ENCODE measurements around the gene ST13. TPM values are rescaled to one million over a fixed set of nuclear protein-coding genes. Genes with fewer than 3 reads are reported as not detected.
"Not testable (repeated sequence)": the region's sequence is repeated elsewhere in the genome, so short reads cannot be mapped to it uniquely, and the experiment has no call there.

Gene ST13
- total RNA-seq, 1 donor from 2014 or later: 289 TPM

- no peak overlapping the region for H3K27ac Mint-ChIP-seq (ENCODE audit: unreplicated experiment)
- no peak overlapping the region for H3K4me3 Mint-ChIP-seq (ENCODE audit: unreplicated experiment)
- no peaks in the 10 kb centered on the region for H3K27me3 Mint-ChIP-seq (ENCODE audit: unreplicated experiment)
Measured at GRCh38 chr22:40874016-40874415, 17.6 kb upstream of the ST13 start.

GRCh38 chr22:40868379-40868778 is 11.9 kb upstream of the ST13 start:
- H3K27me3 Mint-ChIP-seq (ENCODE audit: unreplicated experiment); H3K27ac Mint-ChIP-seq (ENCODE audit: unreplicated experiment); H3K4me1 Mint-ChIP-seq (ENCODE audit: unreplicated experiment); DNase-seq (ENCODE audit: extremely low spot score, unreplicated experiment); H3K4me3 Mint-ChIP-seq (ENCODE audit: unreplicated experiment); H3K9me3 Mint-ChIP-seq (ENCODE audit: unreplicated experiment): not testable (repeated sequence)
- H3K36me3 Mint-ChIP-seq (ENCODE audit: unreplicated experiment): peaks cover 11% of the 10 kb centered on the region

More at GRCh38 chr22:40874016-40874415, 17.6 kb upstream of the ST13 start:
- Mint-ChIP-seq H3K4me1 (ENCODE audit: unreplicated experiment) (no peaks in the 10 kb centered on the region), H3K36me3 (ENCODE audit: unreplicated experiment) (peaks cover 22% of the 10 kb centered on the region), H3K9me3 (ENCODE audit: unreplicated experiment) (no peaks in the 10 kb centered on the region)
- no peak for DNase-seq (ENCODE audit: extremely low spot score, unreplicated experiment)
- TF ChIP-seq CTCF (IDR thresholded peaks at IDR 0.05): no peak

GRCh38 chr22:40867109-40867508 is 10.7 kb upstream of the ST13 start:
- Mint-ChIP-seq H3K27me3 (ENCODE audit: unreplicated experiment) (no peaks in the 10 kb centered on the region), H3K4me3 (ENCODE audit: unreplicated experiment) (no peak overlapping the region), H3K4me1 (ENCODE audit: unreplicated experiment) (no peaks in the 10 kb centered on the region), H3K9me3 (ENCODE audit: unreplicated experiment) (no peaks in the 10 kb centered on the region), H3K36me3 (ENCODE audit: unreplicated experiment) (peaks cover 15% of the 10 kb centered on the region), H3K27ac (ENCODE audit: unreplicated experiment) (no peak overlapping the region)
- TF ChIP-seq CTCF (IDR thresholded peaks at IDR 0.05): no peak
- DNase-seq (ENCODE audit: extremely low spot score, unreplicated experiment): no peak

GRCh38 chr22:40862537-40862936 is 6.1 kb upstream of the ST13 start:
- Mint-ChIP-seq H3K27ac (ENCODE audit: unreplicated experiment) (no peak overlapping the region), H3K27me3 (ENCODE audit: unreplicated experiment) (no peaks in the 10 kb centered on the region), H3K9me3 (ENCODE audit: unreplicated experiment) (no peaks in the 10 kb centered on the region), H3K4me3 (ENCODE audit: unreplicated experiment) (no peak overlapping the region), H3K36me3 (ENCODE audit: unreplicated experiment) (peaks cover 13% of the 10 kb centered on the region), H3K4me1 (ENCODE audit: unreplicated experiment) (peaks cover 14% of the 10 kb centered on the region)
- no peak for DNase-seq (ENCODE audit: extremely low spot score, unreplicated experiment)
- TF ChIP-seq CTCF (IDR thresholded peaks at IDR 0.05): no peak

GRCh38 chr22:40862013-40862412 is 5.6 kb upstream of the ST13 start, which contains the start of gene DNAJB7:
DNAJB7 (minus strand) TSS chr22:40862113; CDS start chr22:40861994, 119 bp downstream.
- no peaks in the 10 kb centered on the region for H3K9me3 Mint-ChIP-seq (ENCODE audit: unreplicated experiment)
- no peaks in the 10 kb centered on the region for H3K27me3 Mint-ChIP-seq (ENCODE audit: unreplicated experiment)
- no peak for TF ChIP-seq CTCF (IDR thresholded peaks at IDR 0.05)
- H3K36me3 Mint-ChIP-seq (ENCODE audit: unreplicated experiment): peaks cover 12% of the 10 kb centered on the region
- peaks cover 17% of the 10 kb centered on the region for H3K4me1 Mint-ChIP-seq (ENCODE audit: unreplicated experiment)
- no peak within 1 kb of the TSS for H3K27ac Mint-ChIP-seq (ENCODE audit: unreplicated experiment)
- DNase-seq (ENCODE audit: extremely low spot score, unreplicated experiment): no peak
- no peak within 1 kb of the TSS for H3K4me3 Mint-ChIP-seq (ENCODE audit: unreplicated experiment)

All from osteocyte (in vitro differentiated cells).